C4-2B (cell line): ENCODE measurements around the gene BIN1.
A peak's percentile ranks its signal among the peaks of the same experiment; 100 is the strongest.

Source experiments
- H3K27ac ChIP-seq: fragments of 450-650 bp; 2 replicates; pipeline ENCODE4 v1.5.1; 2017
- CTCF ChIP-seq: fragments of 450-650 bp; conservative IDR thresholded peaks from 2 replicates; pipeline ENCODE4 v1.5.1; 2017; ENCODE audit warnings: mild to moderate bottlenecking
- ZFX ChIP-seq: fragments of 450-650 bp; IDR thresholded peaks from 2 replicates; pipeline ENCODE4 v1.6.1; 2017

Gene BIN1

DNA sequence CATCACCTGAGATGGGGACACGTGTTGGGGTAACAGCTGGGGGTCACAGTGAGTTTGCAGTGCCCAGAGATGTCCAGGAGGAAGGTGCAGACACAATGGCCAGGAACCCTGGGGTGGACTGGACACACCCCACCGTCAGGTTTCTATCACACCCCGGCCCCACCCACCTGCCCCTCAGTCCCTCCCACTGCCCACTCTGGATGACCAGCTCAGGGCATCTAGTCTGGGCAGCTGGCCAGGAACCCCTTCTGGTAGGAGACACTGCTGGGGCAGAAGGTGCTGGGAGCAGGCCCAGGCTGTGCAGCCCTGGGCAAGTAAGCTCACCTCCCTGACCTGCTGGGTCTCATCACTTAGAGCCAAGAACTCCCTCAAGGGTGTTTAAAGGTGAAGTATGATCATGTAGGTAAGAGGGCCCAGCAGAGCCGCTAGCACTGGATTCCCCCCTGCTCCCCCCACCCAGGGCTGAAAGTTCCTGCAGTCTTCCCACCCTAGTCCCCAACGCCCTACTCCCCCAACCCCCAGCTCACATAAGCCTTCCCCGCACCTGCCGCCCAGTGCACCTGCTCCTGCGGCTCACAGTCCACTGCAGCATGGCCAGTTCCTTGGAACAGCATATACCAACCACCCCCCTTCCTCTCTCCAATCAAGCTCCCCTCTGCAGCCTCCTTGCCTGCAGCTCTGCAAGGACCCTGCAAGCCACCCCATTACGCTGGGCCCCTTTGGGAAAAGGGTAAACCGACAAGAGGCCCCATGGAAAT, 17.3 kb downstream of the BIN1 start:
- H3K27ac ChIP-seq, result no peak overlapping the region
- no peak for TF ChIP-seq ZFX
- TF ChIP-seq CTCF, result no peak

- TF ChIP-seq CTCF (no peak), ZFX (no peak)
These were observed 18.2 kb downstream of the BIN1 start for GRCh38 chr2:127088706-127089105.

GRCh38 chr2:127087791-127088495, 19.0 kb downstream of the BIN1 start:
- no peak for TF ChIP-seq ZFX
- no peak for TF ChIP-seq CTCF
- no peak overlapping the region for H3K27ac ChIP-seq

More at GRCh38 chr2:127088706-127089105, 18.2 kb downstream of the BIN1 start:
- H3K27ac ChIP-seq, result no peak overlapping the region

- no peak for TF ChIP-seq CTCF
- TF ChIP-seq ZFX, result no peak
- no peak overlapping the region for H3K27ac ChIP-seq
These were observed 19.8 kb downstream of the BIN1 start for GRCh38 chr2:127086990-127087790.

DNA sequence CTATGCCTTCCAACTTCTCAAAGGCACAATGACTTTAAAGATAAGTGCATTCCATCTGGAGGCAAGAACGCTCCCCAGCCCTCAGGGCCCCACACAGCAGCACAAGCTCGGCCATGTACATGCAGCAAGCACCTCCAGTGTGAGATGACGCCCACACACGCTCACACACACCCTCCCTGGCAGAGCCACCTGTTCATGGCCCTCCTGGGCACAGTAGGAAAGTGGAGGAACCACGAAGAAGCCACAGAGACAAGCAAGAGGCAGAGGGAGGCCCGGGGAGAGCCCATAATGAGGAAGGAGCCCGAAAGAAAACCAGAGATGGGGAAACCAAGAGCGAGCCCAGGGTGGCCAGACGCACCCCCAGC, 21.7 kb downstream of the BIN1 start:
- TF ChIP-seq CTCF (no peak), ZFX (no peak)
- no peak overlapping the region for H3K27ac ChIP-seq

GRCh38 chr2:127084611-127085316, 22.2 kb downstream of the BIN1 start:
- peak overlapping the region; percentile 13 for H3K27ac ChIP-seq
- TF ChIP-seq CTCF, result no peak
- TF ChIP-seq ZFX, result no peak
